IMR-90 (cell line): ENCODE data around the gene TMEM38A. TPM values are rescaled to one million over a fixed set of nuclear protein-coding genes. Genes with fewer than 3 reads are reported as not detected.
"Not testable (repeated sequence)": the region's sequence is repeated elsewhere in the genome, so short reads cannot be mapped to it uniquely, and the experiment has no call there.

Experiments
- ATAC-seq: fragments of 200-7000 bp; cut with Tn5 transposase; 2 replicates; pipeline ENCODE4 v1.9.1; 2020; ENCODE audit warnings: low read depth, mild to moderate bottlenecking, moderate library complexity
- BruUV-seq: library from RNA; stranded (reverse); fragments of 400-500 nt; replicated peaks from 2 replicates; lab custom pipeline; 2021; lab: Mats Ljungman, UMichigan
- CTCF ChIA-PET: fragments of 300-600 bp; formaldehyde crosslinking; extraction: SDS; loops from one replicate; lab custom pipeline; 2021; ENCODE audit warnings: antibody characterized with exemption; lab: Yijun Ruan, JAX
- POLR2A ChIA-PET: fragments of 300-600 bp; sonication (Branson Sonifier 250); formaldehyde crosslinking; loops from one replicate; lab custom pipeline; 2022; ENCODE audit warnings: antibody characterized with exemption; ENCODE audit not compliant: unreplicated experiment; lab: Charles Lee
- DNase-seq: peaks from one replicate; pipeline ENCODE4 v3.0.0; 2013
- H2AFZ ChIP-seq: replicated peaks from 2 replicates; pipeline ENCODE3; 2013; ENCODE audit warnings: low read length, mild to moderate bottlenecking; ENCODE audit not compliant: poor library complexity
- H2AK5ac ChIP-seq: 2 replicates; pipeline ENCODE4 v1.6.1; 2013; ENCODE audit warnings: low read depth, low read length, inconsistent platforms
- H2AK9ac ChIP-seq: replicated peaks from 2 replicates; pipeline ENCODE3; 2013; ENCODE audit warnings: mild to moderate bottlenecking, low read depth, low read length, moderate library complexity; ENCODE audit not compliant: poor library complexity
- H2BK120ac ChIP-seq: 2 replicates; pipeline ENCODE4 v1.6.1; 2013; ENCODE audit warnings: low read depth, low read length, inconsistent platforms
- H2BK15ac ChIP-seq: 3 replicates; pipeline ENCODE4 v1.6.1; 2013; ENCODE audit warnings: low read depth, low read length, inconsistent platforms
- H2BK20ac ChIP-seq: 2 replicates; pipeline ENCODE4 v1.6.1; 2013; ENCODE audit warnings: low read depth, mild to moderate bottlenecking, inconsistent platforms, low read length, moderate library complexity
- H2BK5ac ChIP-seq: 2 replicates; pipeline ENCODE4 v1.6.1; 2013; ENCODE audit warnings: mild to moderate bottlenecking, low read depth, low read length, inconsistent platforms; ENCODE audit not compliant: poor library complexity, severe bottlenecking
- H3K14ac ChIP-seq: replicated peaks from 2 replicates; pipeline ENCODE4 v1.6.1; 2013; ENCODE audit warnings: low read depth, low read length, inconsistent platforms
- H3K18ac ChIP-seq: 2 replicates; pipeline ENCODE4 v1.6.1; 2013; ENCODE audit warnings: low read depth, low read length, control low read depth
- H3K23ac ChIP-seq: 2 replicates; pipeline ENCODE4 v1.6.1; 2013; ENCODE audit warnings: low read depth, low read length, inconsistent platforms
- H3K27ac ChIP-seq: 2 replicates; pipeline ENCODE4 v1.5.1; 2013; ENCODE audit warnings: mild to moderate bottlenecking, control low read depth, low read length; ENCODE audit not compliant: insufficient read depth
- H3K27me3 ChIP-seq: 2 replicates; pipeline ENCODE4 v1.6.1; 2013; ENCODE audit warnings: low read length; ENCODE audit not compliant: control insufficient read depth, insufficient read depth
- H3K36me3 ChIP-seq: 2 replicates; pipeline ENCODE4 v1.6.1; 2013; ENCODE audit warnings: low read length, mixed read lengths; ENCODE audit not compliant: control insufficient read depth, insufficient read depth
- H3K4ac ChIP-seq: 2 replicates; pipeline ENCODE4 v1.6.1; 2013; ENCODE audit warnings: low read depth, low read length, inconsistent platforms
- H3K4me1 ChIP-seq: 2 replicates; pipeline ENCODE4 v1.6.1; 2013; ENCODE audit warnings: low read length, mixed read lengths; ENCODE audit not compliant: control insufficient read depth, insufficient read depth
- H3K4me2 ChIP-seq: 2 replicates; pipeline ENCODE4 v1.6.1; 2013; ENCODE audit warnings: low read depth, mild to moderate bottlenecking, control low read depth, low read length, moderate library complexity
- H3K4me3 ChIP-seq: 2 replicates; pipeline ENCODE4 v1.5.1; 2013; ENCODE audit warnings: low read depth, mild to moderate bottlenecking, control low read depth, low read length, moderate library complexity; ENCODE audit not compliant: insufficient read depth
- H3K56ac ChIP-seq: 2 replicates; pipeline ENCODE4 v1.6.1; 2013; ENCODE audit warnings: low read length, inconsistent platforms; ENCODE audit not compliant: insufficient read depth; ENCODE audit errors: extremely low read depth
- H3K79me1 ChIP-seq, 2 experiments: 2 replicates each; pipeline ENCODE4 v1.6.1; 2013; ENCODE audit warnings: low read length in 2 of 2, inconsistent platforms in 1 of 2, low read depth in 1 of 2
- H3K9ac ChIP-seq: 2 replicates; pipeline ENCODE4 v1.6.1; 2013; ENCODE audit warnings: low read depth, low read length, control low read depth
- H3K9me1 ChIP-seq: 2 replicates; pipeline ENCODE4 v1.6.1; 2013; ENCODE audit warnings: low read length, inconsistent platforms; ENCODE audit not compliant: insufficient read depth
- H3K9me3 ChIP-seq: 2 replicates; pipeline ENCODE4 v1.6.1; 2013; ENCODE audit warnings: low read length; ENCODE audit not compliant: control insufficient read depth, insufficient read depth
- H4K20me1 ChIP-seq: 2 replicates; pipeline ENCODE4 v1.6.1; 2013; ENCODE audit warnings: low read length, inconsistent platforms; ENCODE audit not compliant: insufficient read depth
- H4K5ac ChIP-seq: 2 replicates; pipeline ENCODE4 v1.6.1; 2013; ENCODE audit warnings: mild to moderate bottlenecking, low read depth, low read length, control low read depth
- H4K8ac ChIP-seq, 2 experiments: 2 replicates each; pipeline ENCODE4 v1.6.1; 2013; ENCODE audit warnings: low read depth in 2 of 2, low read length in 2 of 2, control low read depth in 1 of 2, inconsistent platforms in 1 of 2
- H4K91ac ChIP-seq: 2 replicates; pipeline ENCODE4 v1.6.1; 2013; ENCODE audit warnings: low read depth, low read length, inconsistent platforms; ENCODE audit not compliant: insufficient read depth
- WGBS, 2 experiments: methylation state at CpG; one replicate each; pipeline versions ENCODE4 v1.1.5 to v1.1.7; 2013; ENCODE audit warnings: missing lambda C conversion rate in 2 of 2; ENCODE audit not compliant: insufficient read length in 1 of 2; ENCODE audit errors: extremely low coverage in 2 of 2; 5-methylcytosine and 5-hydroxymethylcytosine counted together
- dilution Hi-C: fragments of 300-500 bp; cut with HindIII; formaldehyde crosslinking; loops from one replicate; pipeline ENCODE4 v1.14.3; 2018; ENCODE audit warnings: low sequenced_read_pairs; ENCODE audit not compliant: unreplicated experiment
- in situ Hi-C: fragments of 300-500 bp; cut with MboI; formaldehyde crosslinking; loops from 3 replicates; pipeline ENCODE4 v1.14.3; 2019; ENCODE audit warnings: low sequenced_read_pairs, inconsistent platforms, mixed read lengths
- intact Hi-C: fragments of 100-400 bp; cut with micrococcal nuclease; formaldehyde crosslinking; loops from 2 replicates; pipeline ENCODE4 v1.10.0; 2022
- polyA plus RNA-seq, 3 experiments: library from polyadenylated mRNA; depleted of rRNA; stranded (reverse); fragments of >200 nt; gene quantifications; 2 replicates each; pipeline ENCODE4 v1.2.3, GENCODE V29; 2012; ENCODE audit warnings: low replicate concordance in 1 of 3
- total RNA-seq: library from RNA; depleted of rRNA; stranded (reverse); fragments of >200 nt; gene quantifications from 2 replicates; pipeline ENCODE4 v1.2.3, GENCODE V29; 2012

Gene TMEM38A
- total and polyA plus RNA-seq, 2 of the 4 experiments (the other 2 are of a cell fraction), result 1.3 to 2.0 TPM

GRCh38 chr19:16710870-16711269 is 49.9 kb downstream of the TMEM38A start:
- H3K9ac ChIP-seq, H3K18ac ChIP-seq, BruUV-seq, H4K91ac ChIP-seq, H4K20me1 ChIP-seq, H2BK15ac ChIP-seq, H3K4me2 ChIP-seq, H2AK9ac ChIP-seq, DNase-seq, H3K4me3 ChIP-seq, H2BK120ac ChIP-seq, H2BK20ac ChIP-seq, CTCF ChIA-PET, dilution Hi-C loops, H2AFZ ChIP-seq, H3K36me3 ChIP-seq, H3K9me1 ChIP-seq, intact Hi-C loops, H2AK5ac ChIP-seq, H4K8ac ChIP-seq, H3K79me1 ChIP-seq, H3K23ac ChIP-seq, H3K4ac ChIP-seq, H3K27ac ChIP-seq, in situ Hi-C loops, POLR2A ChIA-PET, H3K4me1 ChIP-seq, H3K9me3 ChIP-seq, H3K56ac ChIP-seq, H4K5ac ChIP-seq, H2BK5ac ChIP-seq, ATAC-seq, H3K27me3 ChIP-seq, H3K14ac ChIP-seq: not testable (repeated sequence)

GRCh38 chr19:16712295-16712694 is 51.4 kb downstream of the TMEM38A start:
- in situ Hi-C loops, H3K23ac ChIP-seq, H4K5ac ChIP-seq, H3K18ac ChIP-seq, CTCF ChIA-PET, H2BK15ac ChIP-seq, H3K56ac ChIP-seq, H4K8ac ChIP-seq, H3K27me3 ChIP-seq, H3K9me3 ChIP-seq, H2BK120ac ChIP-seq, H2AFZ ChIP-seq, H3K4ac ChIP-seq, H3K14ac ChIP-seq, H3K36me3 ChIP-seq, H2AK5ac ChIP-seq, H4K20me1 ChIP-seq, dilution Hi-C loops, H3K4me3 ChIP-seq, BruUV-seq, H3K4me2 ChIP-seq, H2BK5ac ChIP-seq, ATAC-seq, H3K79me1 ChIP-seq, H2BK20ac ChIP-seq, H3K9me1 ChIP-seq, POLR2A ChIA-PET, intact Hi-C loops, H2AK9ac ChIP-seq, H3K9ac ChIP-seq, H3K4me1 ChIP-seq, DNase-seq, H3K27ac ChIP-seq, H4K91ac ChIP-seq: not testable (repeated sequence)
- WGBS, 2 experiments, result no CpG with 5 or more reads among the region's 9 CpGs
